GM12878 (cell line): ENCODE data around the gene CROCC.

ENCODE experiments used
- BHLHE40 ChIP-seq, 2 experiments: fragments of 450-650 bp in 1 of 2; IDR thresholded peaks; 2 replicates each; pipeline ENCODE4 v1.6.1; 2011 to 2017; ENCODE audit warnings: low read depth in 2 of 2, borderline replicate concordance in 1 of 2, improper control_type of control experiment in 1 of 2, low read length in 1 of 2, mild to moderate bottlenecking in 1 of 2
- CREB1 ChIP-seq: IDR thresholded peaks from 2 replicates; pipeline ENCODE4 v1.6.1; 2012; ENCODE audit warnings: low read depth, mild to moderate bottlenecking, inconsistent platforms
- EZH2 ChIP-seq: IDR thresholded peaks from 2 replicates; pipeline ENCODE4 v1.6.1; 2012; ENCODE audit warnings: low read depth, mild to moderate bottlenecking, control low read depth, inconsistent platforms, low read length, borderline replicate concordance; ENCODE audit not compliant: control insufficient read depth
- JUND ChIP-seq: IDR thresholded peaks from 2 replicates; pipeline ENCODE4 v1.6.1; 2012; ENCODE audit warnings: low read depth, mild to moderate bottlenecking, low read length, improper control_type of control experiment, moderate library complexity
- POLR2A ChIP-seq: IDR thresholded peaks from 2 replicates; pipeline ENCODE4 v1.6.1; 2011; ENCODE audit warnings: low read depth, mild to moderate bottlenecking, low read length
- SPI1 ChIP-seq: IDR thresholded peaks from 2 replicates; pipeline ENCODE4 v1.6.1; 2011; ENCODE audit warnings: low read depth, mild to moderate bottlenecking, low read length, moderate library complexity, borderline replicate concordance; ENCODE audit not compliant: insufficient read depth
- SREBF2 ChIP-seq: IDR thresholded peaks from 2 replicates; pipeline ENCODE4 v1.6.1; 2012; ENCODE audit warnings: mild to moderate bottlenecking, low read length
- YY1 ChIP-seq: IDR thresholded peaks from 2 replicates; pipeline ENCODE4 v1.6.1; 2011; ENCODE audit warnings: low read depth, mild to moderate bottlenecking, low read length
- ZBED1 ChIP-seq: IDR thresholded peaks from 2 replicates; pipeline ENCODE4 v1.6.1; 2016; ENCODE audit warnings: borderline replicate concordance
- ZNF24 ChIP-seq: fragments of 450-650 bp; IDR thresholded peaks from 2 replicates; pipeline ENCODE4 v1.6.1; 2017; ENCODE audit warnings: antibody characterized with exemption, mild to moderate bottlenecking
- TF ChIP-seq, protein P1 (sequence below), 3 experiments: IDR thresholded peaks in 2 of 3; conservative IDR thresholded peaks in 1 of 3; 2 replicates each; pipeline ENCODE4 v1.5.1; 2011; ENCODE audit warnings: low read depth in 3 of 3, low read length in 3 of 3, mild to moderate bottlenecking in 3 of 3, control low read depth in 2 of 3, moderate library complexity in 2 of 3, inconsistent platforms in 1 of 3, mixed read lengths in 1 of 3; ENCODE audit not compliant: control insufficient read depth in 2 of 3, insufficient read depth in 1 of 3; ENCODE audit errors: extremely low read depth in 1 of 3
- TF ChIP-seq, protein P2 (sequence below): IDR thresholded peaks from 2 replicates; pipeline ENCODE4 v1.6.1; 2012; ENCODE audit warnings: low read length, inconsistent platforms

DNA sequence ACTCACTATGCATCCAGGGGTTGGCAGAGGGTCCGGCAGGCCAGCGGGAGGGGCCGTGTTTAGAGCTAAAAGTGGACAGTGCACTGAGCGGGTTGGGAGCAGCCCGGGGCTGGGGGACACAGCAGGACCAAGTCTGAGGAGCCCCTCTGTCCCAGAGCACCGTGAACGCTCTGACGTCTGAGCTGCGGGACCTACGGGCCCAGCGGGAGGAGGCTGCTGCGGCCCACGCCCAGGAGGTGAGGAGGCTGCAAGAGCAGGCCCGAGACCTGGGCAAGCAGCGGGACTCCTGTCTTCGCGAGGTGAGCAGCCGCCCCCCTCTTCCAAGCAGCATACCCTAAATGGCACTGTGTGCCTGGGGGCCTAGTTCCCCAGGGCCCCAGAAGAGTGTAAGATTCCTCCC is 32.8 kb downstream of the CROCC start:
- TF ChIP-seq CREB1 (no peak), ZBED1 (no peak), YY1 (no peak), POLR2A (no peak), SREBF2 (no peak), EZH2 (no peak), BHLHE40 (IDR thresholded peaks at IDR 0.05; ENCODE audit: borderline replicate concordance in 1 of 2, low read depth in 2 of 2, low read length in 1 of 2) (no peak), ZNF24 (no peak), SPI1 (no peak), JUND (no peak)
- TF ChIP-seq, protein P1, sequence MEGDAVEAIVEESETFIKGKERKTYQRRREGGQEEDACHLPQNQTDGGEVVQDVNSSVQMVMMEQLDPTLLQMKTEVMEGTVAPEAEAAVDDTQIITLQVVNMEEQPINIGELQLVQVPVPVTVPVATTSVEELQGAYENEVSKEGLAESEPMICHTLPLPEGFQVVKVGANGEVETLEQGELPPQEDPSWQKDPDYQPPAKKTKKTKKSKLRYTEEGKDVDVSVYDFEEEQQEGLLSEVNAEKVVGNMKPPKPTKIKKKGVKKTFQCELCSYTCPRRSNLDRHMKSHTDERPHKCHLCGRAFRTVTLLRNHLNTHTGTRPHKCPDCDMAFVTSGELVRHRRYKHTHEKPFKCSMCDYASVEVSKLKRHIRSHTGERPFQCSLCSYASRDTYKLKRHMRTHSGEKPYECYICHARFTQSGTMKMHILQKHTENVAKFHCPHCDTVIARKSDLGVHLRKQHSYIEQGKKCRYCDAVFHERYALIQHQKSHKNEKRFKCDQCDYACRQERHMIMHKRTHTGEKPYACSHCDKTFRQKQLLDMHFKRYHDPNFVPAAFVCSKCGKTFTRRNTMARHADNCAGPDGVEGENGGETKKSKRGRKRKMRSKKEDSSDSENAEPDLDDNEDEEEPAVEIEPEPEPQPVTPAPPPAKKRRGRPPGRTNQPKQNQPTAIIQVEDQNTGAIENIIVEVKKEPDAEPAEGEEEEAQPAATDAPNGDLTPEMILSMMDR (IDR thresholded peaks at IDR 0.05 in 2 of 3, conservative IDR thresholded peaks at IDR 0.05 in 1 of 3; ENCODE audit: control insufficient read depth in 2 of 3, extremely low read depth in 1 of 3, insufficient read depth in 1 of 3, low read depth in 3 of 3, low read length in 3 of 3): no peak
- TF ChIP-seq, protein P2, sequence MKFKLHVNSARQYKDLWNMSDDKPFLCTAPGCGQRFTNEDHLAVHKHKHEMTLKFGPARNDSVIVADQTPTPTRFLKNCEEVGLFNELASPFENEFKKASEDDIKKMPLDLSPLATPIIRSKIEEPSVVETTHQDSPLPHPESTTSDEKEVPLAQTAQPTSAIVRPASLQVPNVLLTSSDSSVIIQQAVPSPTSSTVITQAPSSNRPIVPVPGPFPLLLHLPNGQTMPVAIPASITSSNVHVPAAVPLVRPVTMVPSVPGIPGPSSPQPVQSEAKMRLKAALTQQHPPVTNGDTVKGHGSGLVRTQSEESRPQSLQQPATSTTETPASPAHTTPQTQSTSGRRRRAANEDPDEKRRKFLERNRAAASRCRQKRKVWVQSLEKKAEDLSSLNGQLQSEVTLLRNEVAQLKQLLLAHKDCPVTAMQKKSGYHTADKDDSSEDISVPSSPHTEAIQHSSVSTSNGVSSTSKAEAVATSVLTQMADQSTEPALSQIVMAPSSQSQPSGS: no peak
